TTC549 (cell line): ENCODE results near the gene UNG.

Source experiments
- FAIRE-seq: peaks from 2 replicates; lab custom pipeline; 2012; peaks lifted over from hg19 to GRCh38; lab: Jason Lieb, UNC

The UNG gene

GRCh38 chr12:109089683-109090082 lies 7.7 kb upstream of the UNG start:
- no peak for FAIRE-seq

DNA sequence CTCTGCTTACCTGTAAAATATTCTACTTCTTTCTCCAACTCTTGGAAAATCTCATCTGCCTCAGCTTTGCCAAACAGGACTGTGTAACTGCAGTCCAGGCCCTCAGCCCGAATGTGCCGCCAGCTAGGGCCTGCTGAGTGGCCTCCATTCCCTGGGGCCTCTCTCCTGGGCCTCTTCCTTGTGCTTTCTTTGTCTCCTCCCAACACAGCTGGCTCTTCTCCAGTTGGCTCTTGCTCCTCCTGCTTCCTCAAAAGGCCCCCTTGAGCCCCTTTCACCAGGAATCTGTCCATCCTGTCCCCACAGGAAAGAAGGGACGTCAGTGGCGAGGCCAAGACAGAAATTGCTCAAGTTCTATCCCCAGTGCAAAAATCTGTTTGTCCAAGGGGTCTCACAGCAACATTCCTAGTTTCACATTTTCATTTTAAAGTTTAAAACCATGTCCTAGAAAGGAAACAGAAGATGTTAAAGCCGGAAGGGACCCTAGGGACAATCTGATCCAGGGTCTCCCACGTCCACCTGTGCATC lies 4.8 kb upstream of the UNG start:
- no peak for FAIRE-seq

DNA sequence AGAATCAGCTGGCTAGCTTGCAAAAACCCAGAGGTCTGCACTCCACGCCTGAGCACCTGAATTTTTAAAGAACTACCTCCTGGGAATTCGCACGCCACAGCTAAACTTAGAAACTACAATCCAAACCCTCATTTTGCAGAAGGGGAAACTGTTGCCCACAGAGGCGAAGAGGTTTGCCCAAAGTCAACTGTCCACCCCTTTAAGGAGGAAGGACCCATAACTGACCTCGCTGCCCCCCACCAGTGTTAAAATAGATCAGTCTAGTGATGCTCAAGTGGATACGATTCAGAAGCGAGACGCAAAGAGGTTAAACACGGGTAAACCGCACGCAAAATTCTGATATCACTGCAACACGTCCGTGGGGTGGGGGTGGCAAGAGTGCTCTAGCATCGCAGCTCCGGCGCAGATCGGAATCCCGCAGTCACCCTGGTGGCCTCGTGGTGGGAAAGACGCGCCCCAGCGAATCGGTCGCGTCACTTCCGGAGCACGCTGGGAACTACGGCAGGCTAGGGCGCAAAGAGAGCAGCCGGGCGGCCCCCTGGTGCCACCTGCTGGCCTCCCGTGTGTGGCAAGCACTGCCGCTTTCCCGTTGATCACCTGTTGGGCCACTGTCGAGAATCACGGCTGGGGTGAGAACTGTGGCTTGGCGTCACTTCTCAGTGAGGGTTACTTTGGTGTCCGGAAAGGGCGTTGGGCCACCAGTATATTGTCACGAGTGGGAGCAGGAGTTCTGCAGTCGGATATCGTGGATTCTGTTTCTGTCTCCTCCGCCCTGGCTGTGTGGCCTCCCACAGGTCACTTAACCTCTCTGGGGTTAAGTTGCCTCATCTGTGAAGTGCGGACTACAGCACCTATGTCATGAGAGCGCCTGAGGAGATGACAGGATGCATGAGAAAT lies 4.1 kb upstream of the UNG start, which contains the start of gene ALKBH2:
Gene ALKBH2 (minus strand): TSS at position 451 of the 897 bp plus-strand sequence. CDS start 686 bp downstream, outside the sequence.
- FAIRE-seq = no peak

- no peak for FAIRE-seq
Observed at GRCh38 chr12:109097140-109097434, 310 bp upstream of the UNG start.

GRCh38 chr12:109098183-109098604 lies 797 bp downstream of the UNG start:
- no peak for FAIRE-seq

DNA sequence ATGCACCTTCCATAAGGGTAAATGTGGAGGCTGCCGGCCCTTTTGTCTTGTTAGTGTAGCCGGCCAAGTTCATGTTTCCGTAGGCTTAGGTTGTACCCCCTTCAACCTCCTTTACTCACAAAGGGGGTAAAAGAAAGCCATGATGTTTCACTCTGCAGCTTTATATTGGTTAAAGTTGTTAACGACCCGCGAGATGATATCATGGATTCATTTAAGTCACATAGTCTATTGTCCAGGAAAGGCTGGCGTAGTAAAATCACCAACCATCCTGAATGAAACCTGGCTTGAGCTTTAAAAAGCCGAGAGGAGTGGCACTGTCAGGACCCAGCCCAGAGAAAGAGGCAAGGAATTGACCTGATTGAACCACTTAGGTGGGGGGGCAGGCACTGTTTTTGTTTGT lies 1.3 kb downstream of the UNG start:
- FAIRE-seq = no peak

GRCh38 chr12:109099431-109100020 lies 2.1 kb downstream of the UNG start:
- FAIRE-seq = no peak

GRCh38 chr12:109100741-109101140 lies 3.3 kb downstream of the UNG start:
- no peak for FAIRE-seq

- FAIRE-seq = no peak
Observed at GRCh38 chr12:109102491-109102890, 5.1 kb downstream of the UNG start.

DNA sequence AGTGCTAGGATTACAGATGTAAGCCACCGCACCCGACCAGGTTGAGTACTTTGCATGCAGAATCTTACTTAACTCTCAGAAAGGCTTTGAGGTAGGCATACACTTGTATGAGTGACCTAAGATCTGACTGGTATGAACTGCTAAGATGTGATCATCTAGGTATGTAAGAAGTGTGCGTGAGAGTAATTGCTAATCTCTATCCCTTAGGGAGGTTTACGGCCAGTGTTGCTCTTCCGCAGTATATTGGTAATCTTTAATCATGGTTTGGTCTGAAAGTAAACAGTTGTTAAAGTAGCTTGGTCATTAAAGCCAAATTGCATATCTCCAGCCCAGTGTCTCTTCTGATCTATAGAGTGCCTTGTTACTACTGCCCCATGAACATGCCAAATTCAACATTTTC lies 7.8 kb downstream of the UNG start:
- no peak for FAIRE-seq

DNA sequence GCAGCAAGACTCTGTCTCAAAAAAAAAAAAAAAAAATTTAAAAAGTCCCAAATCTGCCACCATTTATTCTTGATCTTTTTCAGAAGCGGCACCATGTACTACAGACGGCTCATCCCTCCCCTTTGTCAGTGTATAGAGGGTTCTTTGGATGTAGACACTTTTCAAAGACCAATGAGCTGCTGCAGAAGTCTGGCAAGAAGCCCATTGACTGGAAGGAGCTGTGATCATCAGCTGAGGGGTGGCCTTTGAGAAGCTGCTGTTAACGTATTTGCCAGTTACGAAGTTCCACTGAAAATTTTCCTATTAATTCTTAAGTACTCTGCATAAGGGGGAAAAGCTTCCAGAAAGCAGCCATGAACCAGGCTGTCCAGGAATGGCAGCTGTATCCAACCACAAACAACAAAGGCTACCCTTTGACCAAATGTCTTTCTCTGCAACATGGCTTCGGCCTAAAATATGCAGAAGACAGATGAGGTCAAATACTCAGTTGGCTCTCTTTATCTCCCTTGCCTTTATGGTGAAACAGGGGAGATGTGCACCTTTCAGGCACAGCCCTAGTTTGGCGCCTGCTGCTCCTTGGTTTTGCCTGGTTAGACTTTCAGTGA lies 12.5 kb downstream of the UNG start:
- FAIRE-seq = no peak

DNA sequence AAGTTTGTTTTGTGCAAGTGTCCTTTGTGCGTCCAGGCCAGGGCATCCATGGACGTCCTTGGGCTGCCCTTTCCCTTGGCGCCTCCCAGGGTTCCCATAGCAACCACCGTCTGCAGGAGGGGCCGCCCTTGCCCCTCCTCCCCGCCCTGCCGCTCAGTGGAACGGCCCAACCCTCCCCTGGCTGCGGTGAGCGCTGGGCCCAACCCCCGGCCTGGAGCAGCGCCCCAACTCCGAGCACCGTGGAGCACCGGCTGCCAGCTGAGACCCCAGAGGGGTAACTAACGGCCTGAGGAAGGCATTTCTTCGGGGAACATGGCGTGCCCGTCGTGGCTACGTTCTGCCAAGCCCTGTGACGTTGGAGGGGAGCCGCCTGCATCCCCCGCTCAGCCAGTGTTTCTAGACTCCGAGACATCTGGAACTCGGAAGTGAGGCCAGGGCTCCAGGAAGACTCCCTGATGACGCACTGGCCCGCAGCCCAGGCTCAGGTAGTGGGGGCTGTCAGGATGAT lies 13.6 kb downstream of the UNG start:
- no peak for FAIRE-seq

DNA sequence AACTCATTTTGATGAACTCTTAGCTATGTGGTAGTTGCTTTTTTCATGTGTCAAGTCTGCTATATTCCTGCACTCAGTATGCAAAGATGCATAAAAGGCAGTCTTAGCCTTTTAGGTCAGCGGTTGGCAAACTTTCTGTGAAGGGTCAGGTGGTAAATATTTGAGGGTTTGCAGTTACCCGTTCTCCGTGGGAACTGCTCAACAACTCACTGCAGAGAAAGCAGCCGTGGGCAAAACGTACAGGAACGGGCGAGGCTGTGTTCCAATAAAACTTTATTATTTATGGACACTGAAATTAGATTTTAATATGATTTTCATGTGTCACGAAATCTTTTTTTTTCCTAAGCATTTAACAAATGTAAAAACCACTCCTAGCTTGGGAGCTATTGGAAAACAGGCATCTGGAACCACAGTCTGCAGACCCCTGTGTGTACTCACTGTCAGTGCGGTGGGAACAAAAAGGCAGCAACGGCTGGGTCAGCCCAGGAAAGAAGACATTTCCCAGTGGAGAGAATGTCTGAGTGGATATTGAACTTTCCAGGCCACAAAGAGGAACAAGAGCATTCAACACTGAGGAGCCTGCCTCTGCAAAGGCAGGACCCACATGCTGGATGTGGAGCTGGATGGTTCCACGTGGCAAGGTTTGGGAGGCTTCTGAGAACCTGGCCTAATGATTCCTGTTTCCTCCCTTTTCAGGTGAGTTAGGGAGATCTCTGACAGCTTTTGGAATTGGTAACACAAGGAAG lies 15.5 kb downstream of the UNG start:
- no peak for FAIRE-seq

GRCh38 chr12:109113661-109114321 lies 16.4 kb downstream of the UNG start:
- FAIRE-seq = no peak

DNA sequence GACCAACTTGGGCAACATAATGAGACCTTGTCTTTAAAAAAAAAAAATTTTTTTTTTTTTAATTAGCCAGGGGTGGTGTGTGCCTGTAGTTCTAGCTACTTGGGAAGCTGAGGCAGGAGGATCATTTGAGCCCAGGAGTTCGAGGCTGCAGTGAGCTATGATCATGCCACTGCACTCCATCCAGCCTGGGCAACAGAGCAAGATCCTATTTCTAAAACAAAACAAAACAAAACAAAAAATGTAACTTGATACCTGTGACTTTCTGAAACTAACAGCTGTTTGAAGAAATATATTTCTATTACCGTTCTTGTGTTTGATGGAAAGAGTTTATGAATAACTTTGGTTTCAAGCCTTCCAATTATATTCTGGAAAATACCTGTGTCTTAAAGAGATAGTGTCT lies 17.2 kb downstream of the UNG start:
- FAIRE-seq = no peak

GRCh38 chr12:109115404-109115757 lies 18.0 kb downstream of the UNG start:
- no peak for FAIRE-seq

GRCh38 chr12:109115758-109116610 lies 18.6 kb downstream of the UNG start, which contains the start of gene ACACB:
Gene ACACB, plus strand, starts transcription at chr12:109116587. Its CDS starts 22,819 bp downstream, at chr12:109139406.
- no peak for FAIRE-seq

GRCh38 chr12:109116611-109116949 lies 19.2 kb downstream of the UNG start:
- FAIRE-seq = no peak

- FAIRE-seq = no peak
Observed at GRCh38 chr12:109120095-109120494, 22.7 kb downstream of the UNG start.

GRCh38 chr12:109120557-109120956 lies 23.2 kb downstream of the UNG start:
- no peak for FAIRE-seq

GRCh38 chr12:109121346-109121880 lies 24.0 kb downstream of the UNG start:
- no peak for FAIRE-seq
